AG20443 (cell line): Measurements from ENCODE around the gene SOX10.
"Not testable (repeated sequence)": the region's sequence is repeated elsewhere in the genome, so short reads cannot be mapped to it uniquely, and the experiment has no call there.

Experiments
- DNase-seq: peaks from one replicate; pipeline ENCODE4 v3.0.0; 2012; ENCODE audit warnings: low spot score, mixed read lengths

Gene SOX10

DNA sequence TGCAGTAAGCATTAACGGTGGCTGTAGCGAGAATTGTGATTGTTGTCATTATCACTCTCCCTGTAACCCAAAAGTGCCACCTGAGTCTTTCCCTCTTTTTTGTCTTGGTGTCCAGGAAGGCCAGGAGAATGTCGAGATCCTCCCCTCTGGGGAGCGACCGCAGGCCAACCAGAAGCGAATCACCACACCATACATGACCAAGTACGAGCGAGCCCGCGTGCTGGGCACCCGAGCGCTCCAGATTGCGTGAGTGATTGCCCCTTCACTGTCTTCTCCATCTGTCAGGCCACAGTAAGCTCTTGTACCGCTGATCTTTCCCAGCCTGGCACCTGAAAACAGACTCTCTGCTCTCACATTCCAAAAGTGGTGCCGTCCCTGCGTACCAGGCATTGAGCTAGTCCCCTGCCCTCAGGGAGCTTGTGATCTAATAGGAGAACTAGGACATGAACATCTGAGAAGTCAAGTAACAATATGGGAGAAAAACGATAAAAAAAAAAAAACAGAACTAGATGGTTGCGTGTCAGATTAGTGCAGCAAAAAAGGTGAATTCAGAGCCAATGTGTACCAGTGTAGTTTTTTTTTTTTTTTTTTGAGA, 25.0 kb downstream of the SOX10 start:
- DNase-seq: no peak

DNA sequence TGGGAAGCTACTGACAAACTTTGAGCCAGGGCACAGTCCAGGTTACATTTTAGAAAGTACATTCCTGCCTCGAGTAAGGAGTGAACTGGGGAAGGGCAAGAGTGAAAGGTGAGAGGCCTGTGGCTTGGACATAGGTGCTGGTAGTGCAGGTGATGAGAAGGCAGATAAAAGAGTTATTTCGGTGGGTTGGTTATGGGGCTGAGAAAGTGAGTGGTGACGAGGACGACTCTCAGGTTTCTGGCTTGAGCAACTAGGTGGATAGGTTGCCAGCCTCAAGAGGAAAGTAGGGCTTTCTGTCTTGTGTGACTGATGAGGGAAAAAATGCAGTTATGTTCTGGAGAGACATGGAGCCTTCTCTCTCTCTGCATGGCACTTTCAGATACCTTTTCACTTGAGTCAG, 27.1 kb downstream of the SOX10 start:
- no peak for DNase-seq

DNA sequence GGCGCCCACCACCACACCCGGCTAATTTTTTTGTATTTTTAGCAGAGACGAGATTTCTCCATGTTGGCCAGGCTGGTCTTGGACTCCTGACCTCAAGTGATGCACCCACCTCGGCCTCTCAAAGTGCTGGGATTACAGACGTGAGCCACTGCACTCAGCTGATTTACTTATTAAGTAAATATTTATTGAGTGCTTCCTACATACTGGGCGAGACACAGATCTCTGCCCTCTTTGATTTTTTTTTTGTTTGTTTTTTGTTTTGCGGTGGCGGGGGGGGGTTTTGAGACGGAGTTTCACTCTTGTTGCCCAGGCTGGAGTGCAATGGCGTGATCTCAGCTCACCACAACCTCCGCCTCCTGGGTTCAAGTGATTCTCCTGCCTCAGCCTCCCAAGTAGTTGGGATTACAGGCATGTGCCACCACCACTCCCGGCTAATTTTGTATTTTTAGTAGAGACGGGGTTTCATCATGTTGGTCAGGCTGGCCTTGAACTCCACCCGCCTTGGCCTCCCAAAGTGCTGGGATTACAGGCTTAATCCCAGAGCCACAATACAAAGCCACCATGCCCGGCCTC, 28.4 kb downstream of the SOX10 start:
- not testable (repeated sequence) for DNase-seq

DNA sequence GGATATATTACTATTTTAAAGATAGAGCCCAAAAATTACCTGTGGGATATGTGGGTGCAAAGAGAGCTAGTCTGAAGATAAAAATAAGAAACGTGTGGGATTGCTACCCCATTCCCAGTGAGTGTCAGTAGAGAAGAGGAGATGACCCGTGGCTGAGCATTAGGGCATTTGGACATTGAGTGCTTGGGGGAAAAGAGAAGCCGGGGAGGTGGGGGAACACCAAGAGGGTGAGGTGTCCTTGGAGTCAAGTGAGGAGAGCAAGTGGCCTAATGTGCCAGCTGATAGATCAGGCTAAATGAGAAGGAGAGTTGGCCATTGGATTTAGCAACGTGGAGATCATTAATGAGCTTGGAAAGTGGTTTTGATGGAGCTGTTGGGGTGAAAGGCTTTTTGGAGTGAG, 29.7 kb downstream of the SOX10 start:
- no peak for DNase-seq

DNA sequence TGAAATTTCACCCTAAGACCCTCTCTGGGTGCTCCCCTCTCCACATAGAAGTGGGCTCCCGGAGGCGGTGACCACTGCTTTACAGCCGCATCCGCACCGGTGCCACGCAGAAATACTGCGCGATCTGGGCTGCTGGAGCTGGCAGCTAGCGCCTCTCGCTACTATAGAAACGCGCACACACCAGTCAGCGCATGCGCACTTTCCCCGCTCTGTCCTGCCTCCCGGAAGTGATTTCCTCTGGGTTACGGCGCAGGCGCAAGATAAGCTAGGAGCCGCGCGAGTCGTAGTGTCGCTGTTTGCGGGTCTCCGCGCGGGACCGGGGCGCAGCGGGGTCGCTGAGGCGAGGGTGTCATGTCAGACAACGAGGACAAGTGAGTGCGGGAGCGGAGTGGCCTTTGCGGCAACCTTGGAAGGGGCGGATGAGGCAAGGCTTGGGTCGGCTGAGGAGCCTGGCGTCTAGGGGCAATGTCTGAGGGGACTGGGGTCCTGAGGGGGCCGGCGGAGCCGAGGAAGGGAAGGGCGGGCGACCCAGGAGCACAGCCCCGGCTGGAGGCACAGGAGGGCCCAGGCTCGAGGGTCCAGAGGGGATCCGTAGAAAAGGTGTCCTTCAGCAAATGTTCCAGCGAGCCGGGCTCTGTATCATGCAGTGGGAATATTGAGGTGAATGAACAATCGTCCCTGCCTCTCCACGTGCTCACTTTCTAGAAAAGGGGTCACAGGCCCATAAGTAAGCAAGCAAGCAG, 30.7 kb downstream of the SOX10 start, which contains the start of the genes C22orf23 and POLR2F:
TSS of gene C22orf23 (minus strand) at position 165 of the 743 bp plus-strand sequence. CDS start 452 bp downstream, outside the sequence.
TSS of gene POLR2F (plus strand) at position 263 of the 743 bp plus-strand sequence. CDS start at position 352, 89 bp downstream.
- peak; percentile 99 for DNase-seq

DNA sequence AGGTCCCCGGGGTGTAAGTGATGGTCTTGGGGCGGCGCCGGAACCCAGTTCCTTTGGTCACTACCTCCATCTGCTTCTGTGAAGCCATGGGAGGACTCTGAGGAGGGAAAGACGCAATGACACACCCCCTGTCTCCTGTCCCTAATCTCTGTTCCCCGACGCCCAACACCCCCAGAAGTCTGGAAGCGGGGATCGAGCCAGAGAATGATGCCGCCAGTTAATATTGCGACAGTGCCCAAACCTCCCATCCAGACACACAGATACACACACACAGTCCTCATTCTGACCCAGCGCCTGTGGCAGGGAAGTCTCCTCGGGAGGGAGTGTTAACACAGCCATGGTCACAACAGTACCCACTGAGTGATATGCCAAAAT, 31.3 kb downstream of the SOX10 start:
- peak; percentile 63 for DNase-seq

DNA sequence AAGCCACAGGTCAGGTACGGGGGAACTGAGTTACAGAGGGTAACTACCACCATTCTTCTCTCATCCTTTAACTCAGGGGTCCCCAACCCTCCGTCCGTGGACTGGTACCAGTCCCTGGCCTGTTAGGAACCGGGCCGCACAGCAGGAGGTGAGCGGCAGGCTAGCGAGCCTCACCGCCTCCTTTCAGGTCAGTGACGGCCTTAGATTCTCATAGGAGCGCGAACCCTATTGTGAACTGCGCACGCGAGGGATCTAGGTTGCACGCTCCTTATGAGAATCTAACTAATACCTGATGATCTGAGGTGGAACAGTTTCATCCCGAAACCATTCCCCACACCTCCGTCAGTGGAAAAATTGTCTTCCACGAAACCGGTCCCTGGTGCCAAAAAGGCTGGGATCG, 31.7 kb downstream of the SOX10 start:
- not testable (repeated sequence) for DNase-seq

DNA sequence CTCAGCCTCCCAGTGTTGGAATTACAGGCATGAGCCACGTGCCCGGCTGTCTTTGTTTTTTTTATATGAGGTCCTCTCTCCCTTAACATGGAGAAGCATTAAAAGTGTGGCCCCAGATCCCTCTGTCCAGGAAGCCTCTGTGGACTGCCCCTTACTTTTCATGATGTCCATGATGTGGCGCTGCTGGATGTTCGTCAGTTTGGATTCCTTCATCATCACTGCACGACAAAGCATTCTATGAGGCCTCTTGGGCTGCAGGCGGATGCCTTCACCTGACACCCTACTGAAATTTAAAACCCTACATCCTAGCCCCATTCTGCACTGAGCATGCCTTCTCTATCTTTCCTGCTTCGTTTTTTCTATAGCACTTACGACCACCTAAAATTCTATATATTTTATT, 33.0 kb downstream of the SOX10 start:
- no peak for DNase-seq

DNA sequence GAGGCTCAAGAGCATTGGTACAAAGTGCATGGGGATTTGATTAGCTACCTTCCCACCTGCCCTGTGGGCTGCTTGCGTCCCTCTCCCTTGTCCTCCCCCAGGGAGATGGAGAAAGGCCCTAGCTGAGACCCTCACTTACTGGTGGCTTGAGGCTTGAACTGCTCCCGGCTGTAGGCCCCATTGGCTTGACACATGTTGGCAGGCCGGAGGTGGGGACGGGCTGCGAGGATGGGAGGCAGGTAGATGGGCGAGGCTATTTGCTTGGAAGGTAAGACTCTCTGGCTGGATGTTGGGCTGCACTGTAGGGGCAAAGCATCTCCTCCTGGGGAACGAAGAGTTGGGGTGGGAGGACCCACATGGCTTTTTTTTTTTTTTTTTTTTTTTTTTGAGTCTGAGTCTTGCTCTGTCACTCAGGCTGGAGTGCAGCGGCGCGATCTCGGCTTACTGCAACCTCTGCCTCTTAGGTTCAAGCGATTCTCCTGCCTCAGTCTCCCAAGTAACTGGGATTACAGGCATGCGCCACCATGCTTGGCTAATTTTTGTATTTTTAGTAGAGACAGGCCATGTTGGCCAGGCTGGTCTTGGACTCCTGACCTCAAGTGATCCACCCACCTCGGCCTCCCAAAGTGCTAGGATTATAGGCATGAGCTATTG, 37.1 kb downstream of the SOX10 start:
- not testable (repeated sequence) for DNase-seq

DNA sequence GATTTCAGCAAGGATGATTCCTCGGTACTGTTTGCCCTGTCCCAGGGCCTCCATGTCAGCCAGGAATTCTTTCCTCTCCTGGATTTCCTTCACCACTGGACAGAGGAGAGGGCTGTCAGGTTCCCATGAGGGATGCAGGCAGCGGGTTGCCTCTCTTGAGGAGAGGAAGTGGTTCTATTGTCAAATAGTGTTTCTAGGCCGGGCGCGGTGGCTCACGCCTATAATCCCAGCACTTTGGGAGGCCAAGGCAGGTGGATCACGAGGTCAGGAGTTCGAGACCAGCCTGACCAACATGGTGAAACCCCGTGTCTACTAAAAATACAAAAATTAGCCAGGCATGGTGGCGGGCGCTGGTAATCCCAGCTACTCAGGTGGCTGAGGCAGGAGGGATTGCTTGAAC, 39.9 kb downstream of the SOX10 start:
- DNase-seq: not testable (repeated sequence)

DNA sequence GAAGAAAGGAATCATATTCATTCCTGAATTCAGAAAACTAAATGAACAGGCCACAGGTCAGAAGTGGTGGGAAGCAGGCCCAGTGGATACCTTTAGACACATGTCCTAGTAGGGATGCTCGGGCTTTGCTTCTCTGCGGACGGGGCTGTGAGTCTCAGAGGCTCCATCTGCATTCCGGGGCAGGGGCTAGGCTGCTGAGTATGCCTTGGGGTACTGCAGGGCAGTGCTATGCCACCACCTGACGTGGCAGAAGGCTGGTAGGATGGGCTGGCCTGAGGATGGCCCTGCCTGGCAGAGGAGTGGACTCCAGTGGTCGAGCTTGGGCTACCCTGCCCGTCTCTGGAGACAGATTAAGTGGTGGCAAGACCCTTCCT, 40.5 kb downstream of the SOX10 start:
- no peak for DNase-seq

DNA sequence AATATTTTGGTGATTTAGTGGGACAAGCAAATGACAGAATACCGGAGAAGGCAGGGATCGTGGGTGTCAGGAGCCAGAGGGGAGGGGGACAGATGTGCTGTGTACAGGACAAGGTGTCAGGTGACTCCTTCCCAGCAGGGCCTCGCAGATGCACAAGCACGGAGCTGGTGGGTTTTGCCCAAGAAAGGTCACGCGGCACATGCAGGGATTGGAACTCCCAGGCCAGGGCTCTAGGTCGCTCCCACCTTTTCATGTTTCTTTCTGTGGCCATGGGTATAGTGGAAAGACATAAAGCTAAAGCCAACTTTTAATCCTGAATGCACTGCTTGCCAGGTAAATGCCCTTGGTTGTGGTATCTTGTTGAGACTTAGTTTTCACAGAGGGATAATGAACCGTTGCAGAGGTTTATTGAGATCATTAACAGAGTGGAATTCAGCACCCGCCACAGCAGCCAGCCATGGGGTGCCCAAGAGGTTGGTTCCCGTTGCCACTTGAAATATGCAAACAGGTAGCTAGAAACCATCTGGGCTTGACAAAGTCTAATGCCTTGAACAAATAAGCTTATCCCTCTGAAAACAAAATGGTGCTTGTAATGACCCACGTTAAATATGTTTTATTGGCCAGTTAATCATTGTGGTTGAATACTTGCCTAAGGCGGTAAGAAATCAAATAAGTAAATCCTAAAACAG, 41.1 kb downstream of the SOX10 start:
- no peak for DNase-seq

DNA sequence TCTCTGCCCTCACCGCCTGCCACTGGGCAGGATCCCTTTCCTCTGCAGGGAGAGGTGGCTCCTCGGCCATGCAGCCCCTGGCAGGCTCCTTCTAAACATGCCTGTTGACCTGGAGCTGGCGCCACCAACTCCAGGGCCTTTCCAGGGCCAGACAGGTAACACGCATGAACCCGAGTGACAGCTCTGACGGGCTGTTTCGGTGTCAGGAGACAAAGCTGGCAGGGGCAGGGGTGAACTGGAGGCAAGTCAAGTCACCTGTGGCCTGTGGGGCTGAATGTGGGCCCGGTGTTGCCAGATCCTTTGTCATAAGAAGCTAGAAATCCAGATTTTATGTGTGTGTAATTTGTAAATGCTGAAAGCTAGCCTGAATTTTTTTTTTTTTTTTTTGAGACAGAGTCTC, 42.2 kb downstream of the SOX10 start:
- DNase-seq: no peak

DNA sequence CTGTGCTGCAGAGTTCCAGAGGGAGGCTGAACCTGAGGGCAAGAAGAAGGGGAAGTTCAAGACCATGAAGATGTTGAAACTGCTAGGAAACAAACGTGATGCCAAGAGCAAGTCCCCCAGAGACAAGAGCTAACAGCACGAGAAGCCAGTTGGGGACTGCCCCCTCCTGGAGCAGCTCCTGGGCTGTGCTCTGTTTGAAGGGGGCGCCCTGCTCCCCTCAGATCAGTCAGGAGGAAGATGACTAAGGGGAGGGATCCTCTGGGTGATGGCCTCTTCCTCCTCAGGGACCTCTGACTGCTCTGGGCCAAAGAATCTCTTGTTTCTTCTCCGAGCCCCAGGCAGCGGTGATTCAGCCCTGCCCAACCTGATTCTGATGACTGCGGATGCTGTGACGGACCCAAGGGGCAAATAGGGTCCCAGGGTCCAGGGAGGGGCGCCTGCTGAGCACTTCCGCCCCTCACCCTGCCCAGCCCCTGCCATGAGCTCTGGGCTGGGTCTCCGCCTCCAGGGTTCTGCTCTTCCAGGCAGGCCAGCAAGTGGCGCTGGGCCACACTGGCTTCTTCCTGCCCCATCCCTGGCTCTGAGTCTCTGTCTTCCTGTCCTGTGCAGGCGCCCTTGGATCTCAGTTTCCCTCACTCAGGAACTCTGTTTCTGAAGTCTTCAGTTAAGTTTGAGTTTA, 43.5 kb downstream of the SOX10 start:
- no peak for DNase-seq

DNA sequence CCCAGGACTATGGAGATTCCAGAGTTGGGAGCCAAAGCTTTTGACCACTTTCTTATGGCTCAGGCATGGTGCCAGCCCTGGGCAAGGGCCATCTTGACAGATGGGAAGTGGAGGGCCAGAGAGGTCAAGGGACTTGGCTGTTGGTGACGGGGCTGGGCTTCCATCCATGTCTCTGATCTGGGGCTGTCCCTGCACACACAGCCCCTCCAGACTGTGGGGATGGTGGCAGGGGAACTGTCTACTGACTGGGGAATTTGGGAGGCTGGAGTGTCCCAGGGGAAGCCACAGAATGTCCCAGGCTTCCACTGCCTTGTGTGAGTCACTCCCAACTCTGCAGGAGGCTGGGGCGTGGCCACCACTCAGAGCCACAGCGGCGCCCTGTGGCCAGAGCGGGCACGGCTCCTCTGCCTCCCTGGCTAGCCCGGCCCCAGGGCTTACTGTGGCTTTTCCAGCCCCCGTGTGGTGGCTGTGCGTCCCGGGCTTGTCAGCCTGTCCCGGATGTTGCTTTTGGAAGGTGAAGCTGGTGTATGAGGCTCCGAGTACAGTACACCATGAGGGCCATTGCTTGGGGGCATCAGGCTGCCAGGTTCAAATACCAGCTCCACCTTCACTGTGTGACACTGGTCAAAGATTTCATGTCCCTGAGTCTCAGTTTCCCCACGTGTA, 50.5 kb downstream of the SOX10 start:
- peak; percentile 97 for DNase-seq

DNA sequence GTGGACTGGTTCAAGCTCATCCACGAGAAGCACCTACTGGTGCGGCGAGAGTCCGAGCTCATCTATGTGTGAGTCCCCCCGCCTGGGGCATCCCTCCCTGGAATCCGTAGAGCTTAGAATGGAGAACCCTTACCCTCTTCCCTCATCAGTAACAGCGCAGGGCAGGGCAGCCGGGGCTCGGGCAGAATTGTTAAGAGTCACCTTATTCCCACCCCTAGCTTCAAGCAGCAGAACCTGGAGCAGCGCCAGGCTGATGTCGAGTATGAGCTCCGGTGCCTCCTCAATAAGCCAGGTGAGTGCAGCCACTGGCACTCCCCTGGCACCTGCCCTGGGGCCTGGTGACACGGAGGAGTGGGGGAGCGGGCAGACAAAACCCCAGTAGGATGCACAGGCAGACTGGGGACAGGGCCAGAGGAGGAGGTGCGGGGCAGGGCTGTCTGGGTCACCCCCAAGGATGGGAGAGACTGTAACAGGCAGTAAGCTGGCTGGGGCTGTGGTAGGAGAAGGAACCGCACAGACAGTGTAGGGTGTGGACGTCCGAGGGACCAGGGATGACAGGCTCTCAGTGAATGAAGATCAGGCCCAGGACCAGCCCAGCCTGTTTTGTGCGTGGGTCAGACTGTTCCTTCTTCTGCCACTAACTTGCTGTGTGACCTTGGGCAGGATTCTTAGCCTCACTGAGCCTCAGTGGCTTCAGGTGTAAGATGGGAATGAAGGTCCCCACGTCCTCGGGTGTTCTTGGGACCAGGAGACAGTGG, 51.4 kb downstream of the SOX10 start:
- peak; percentile 41 for DNase-seq

DNA sequence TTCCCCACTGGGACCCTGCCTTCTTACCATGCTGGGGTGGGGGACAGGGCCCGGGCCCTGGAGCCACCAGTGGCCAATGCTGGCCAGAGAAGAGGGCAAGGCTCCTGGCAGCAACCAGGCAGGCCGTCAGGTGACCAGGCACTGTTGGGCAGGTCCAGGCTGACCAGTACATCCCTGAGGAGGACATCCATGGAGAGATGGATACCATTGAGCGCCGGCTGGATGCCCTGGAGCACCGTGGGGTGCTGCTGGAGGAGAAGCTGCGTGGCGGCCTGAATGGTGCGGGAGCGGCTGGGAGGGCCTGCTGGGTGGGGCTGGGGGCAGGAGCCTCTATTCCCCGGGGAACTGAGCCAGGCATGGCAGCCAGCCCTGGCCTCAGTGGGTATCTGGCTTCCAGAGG, 52.0 kb downstream of the SOX10 start:
- no peak for DNase-seq

DNA sequence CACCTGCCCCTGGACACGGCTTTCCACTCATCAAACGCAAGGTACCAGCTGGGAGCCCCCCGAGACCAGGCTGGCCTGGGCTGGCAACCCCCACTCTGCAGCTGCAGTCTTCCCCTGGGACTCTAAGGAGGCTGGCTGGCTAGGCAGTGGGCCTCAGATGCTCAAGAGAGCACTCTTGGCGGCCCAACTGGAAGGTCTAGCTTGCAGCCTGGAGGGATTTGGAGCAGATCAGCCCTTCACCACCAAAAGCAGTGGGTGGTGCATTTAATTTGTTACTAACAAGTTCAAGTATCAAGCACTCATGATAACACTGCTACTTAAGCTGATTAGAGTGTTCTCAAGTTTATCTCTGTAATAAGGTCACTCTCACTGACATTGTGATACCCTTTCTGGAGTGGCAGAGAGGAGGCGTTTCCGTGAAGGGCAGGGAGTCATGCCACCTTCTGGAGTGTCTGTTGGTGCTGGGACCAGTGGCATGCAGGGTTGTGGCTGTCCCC, 52.4 kb downstream of the SOX10 start:
- no peak for DNase-seq

DNA sequence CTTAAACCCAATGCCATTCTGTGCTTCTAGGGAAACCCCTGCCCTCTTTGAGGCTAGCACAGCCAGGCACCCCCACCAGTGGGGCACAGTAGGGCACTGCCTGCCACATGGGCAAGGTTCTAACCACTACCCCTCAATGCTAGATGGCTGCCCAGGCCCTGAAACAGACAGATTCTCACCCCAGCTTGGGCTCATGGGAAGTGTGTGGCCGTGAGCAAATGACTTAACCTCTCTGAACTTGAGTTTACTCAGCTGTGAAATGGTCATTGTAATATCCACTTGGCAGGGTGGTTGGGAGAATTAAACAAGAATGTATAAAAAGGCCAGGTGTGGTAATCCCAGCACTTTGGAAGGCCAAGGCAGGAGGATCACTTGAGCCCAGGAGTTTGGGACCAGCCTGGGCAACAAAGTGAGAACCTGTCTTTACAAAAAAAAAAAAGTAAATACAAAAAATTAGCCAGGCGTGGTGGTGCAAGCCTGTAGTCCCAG, 53.4 kb downstream of the SOX10 start:
- no peak for DNase-seq
